Measurements from ENCODE around the gene KDM4B.

The KDM4B gene

GRCh38 chr19:4984438-4984990 is 15.6 kb downstream of the KDM4B start:
- no peak for DNase-seq (ENCODE audit: low spot score)

DNA sequence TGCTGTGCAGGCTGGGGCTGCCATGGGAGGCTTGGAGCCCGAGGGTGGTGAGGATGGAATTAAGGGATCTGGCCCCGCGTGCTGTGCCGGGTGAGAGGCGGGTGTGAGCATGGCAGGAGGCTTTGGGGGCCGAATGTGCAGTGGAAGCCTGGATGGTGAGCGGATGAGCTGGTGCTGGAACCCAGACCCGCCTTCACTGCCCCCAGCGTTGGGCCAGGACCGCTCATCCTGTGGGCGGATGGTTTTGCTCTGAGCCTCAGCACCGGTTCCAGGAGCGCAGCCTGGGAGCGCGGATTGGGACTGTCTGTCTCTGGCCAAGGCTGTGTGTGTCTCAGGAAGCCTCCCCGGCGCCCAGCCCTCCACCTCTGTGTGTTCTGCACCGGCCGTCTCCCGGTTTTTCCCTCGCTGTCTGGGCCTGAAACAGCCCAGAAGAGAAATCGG is 16.7 kb downstream of the KDM4B start:
- no peak for DNase-seq (ENCODE audit: low spot score)

DNA sequence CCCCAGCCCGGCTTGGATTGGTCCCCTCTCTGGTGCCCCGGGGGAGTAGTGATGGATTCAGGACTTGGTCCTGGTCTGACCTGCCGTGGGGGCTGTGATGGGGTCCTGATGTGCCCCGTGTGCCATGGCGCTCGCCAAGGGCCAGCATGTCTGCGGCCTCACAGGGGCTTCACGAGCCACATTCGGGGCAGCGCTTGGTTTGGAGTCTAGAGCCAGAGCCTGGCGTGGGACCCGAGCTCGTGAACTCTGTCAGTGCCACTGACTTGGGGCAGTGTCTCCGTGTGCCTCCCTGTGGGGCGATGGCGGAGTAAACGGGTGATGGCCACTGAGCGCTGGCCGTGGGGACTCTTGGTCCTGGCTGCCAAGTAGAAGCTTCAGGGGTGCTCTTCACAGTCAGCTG is 17.1 kb downstream of the KDM4B start:
- no peak for DNase-seq (ENCODE audit: low spot score)

- no peak for DNase-seq (ENCODE audit: low spot score)
These were observed 17.6 kb downstream of the KDM4B start for GRCh38 chr19:4986471-4986891.

- DNase-seq (ENCODE audit: low spot score) = no peak
These were observed 18.3 kb downstream of the KDM4B start for GRCh38 chr19:4987256-4987655.

DNA sequence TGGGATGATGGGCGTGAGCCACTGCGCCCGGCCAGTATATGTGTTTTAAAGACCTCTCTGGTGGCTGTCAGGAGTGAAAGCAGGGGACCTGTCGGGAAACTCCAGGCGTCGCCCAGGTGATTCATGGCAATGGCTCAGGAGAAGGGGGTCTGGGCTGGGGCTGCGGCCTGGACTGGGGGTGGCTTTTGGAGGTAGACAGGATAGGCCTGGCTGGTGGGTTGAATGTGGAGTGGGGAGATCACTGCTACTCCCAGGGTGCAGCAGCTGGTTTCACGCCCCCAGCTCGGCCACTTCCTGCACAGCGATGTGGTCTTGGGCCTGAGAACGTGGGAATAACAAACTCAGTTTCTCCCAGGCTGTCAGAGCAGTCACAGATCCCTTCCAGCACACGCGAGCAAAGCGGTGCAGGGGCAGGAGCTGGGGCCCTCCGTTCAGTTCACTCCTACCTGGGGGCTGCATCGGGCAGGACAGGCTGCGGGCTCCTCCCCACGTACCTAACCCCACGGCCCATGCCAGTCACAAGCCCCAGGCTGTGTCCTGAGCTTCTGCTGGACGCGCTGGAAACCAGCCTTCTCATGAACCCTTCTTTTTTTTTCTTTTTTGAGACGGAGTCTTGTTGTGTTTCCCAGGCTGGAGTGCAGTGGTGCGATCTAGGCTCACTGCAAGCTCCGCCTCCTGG is 18.9 kb downstream of the KDM4B start:
- no peak for DNase-seq (ENCODE audit: low spot score)

DNA sequence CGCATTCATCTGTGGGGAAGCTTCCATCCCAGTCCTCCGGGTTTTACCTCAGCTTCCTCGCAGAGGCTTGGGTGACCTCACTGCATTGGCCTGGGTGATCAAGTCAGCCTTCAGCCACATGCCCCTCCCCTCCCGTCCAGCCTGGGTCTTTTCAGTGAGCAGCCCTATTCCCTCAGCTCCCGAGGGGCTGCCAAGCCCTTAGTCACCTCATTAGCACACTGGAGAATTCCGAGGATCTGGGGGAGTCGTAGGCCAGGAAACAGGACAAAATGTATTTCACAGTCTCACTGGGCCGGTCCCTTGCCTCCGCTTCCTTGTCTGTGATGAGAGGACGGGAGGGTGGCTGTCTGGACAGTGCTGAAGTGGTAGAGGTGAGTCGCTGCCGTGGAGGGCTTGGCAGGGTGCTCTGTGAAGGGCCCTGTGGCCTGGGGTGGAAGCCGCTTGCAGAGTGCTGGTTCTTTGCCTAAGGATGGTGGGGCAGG is 19.9 kb downstream of the KDM4B start:
- no peak for DNase-seq (ENCODE audit: low spot score)

GRCh38 chr19:4990306-4990705 is 21.4 kb downstream of the KDM4B start:
- no peak for DNase-seq (ENCODE audit: low spot score)

- DNase-seq (ENCODE audit: low spot score) = no peak
These were observed 22.6 kb downstream of the KDM4B start for GRCh38 chr19:4991538-4991937.

- DNase-seq (ENCODE audit: low spot score) = no peak
These were observed 23.2 kb downstream of the KDM4B start for GRCh38 chr19:4991996-4992698.

GRCh38 chr19:4993683-4994082 is 24.8 kb downstream of the KDM4B start:
- DNase-seq (ENCODE audit: low spot score) = no peak

GRCh38 chr19:4996701-4997100 is 27.8 kb downstream of the KDM4B start:
- DNase-seq (ENCODE audit: low spot score) = no peak

- no peak for DNase-seq (ENCODE audit: low spot score)
These were observed 28.4 kb downstream of the KDM4B start for GRCh38 chr19:4997297-4997696.

DNA sequence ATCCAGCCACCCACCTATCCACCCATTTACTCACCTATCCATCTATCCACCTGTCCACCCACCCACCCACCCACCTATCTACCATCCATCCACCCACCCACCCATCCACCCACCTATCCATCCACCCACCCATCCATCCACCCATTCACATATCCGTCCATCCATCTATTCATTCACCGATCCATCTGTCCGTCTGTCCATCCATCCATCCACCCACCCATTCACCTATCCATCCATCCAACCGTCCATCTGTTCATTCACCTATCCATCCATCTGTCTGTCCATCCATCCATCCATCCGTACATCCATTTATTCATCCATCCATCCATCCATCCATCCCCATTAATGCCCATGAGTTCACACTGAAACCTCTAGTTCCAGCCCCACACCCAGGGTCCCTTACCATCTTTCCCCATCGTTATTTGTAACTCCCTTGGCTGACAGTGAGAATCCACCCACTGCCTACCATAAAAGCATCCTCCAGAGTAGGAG is 31.3 kb downstream of the KDM4B start:
- DNase-seq (ENCODE audit: low spot score) = no peak

GRCh38 chr19:5001615-5002014 is 32.7 kb downstream of the KDM4B start:
- DNase-seq (ENCODE audit: low spot score) = peak; percentile 73

GRCh38 chr19:5002143-5002542 is 33.2 kb downstream of the KDM4B start:
- no peak for DNase-seq (ENCODE audit: low spot score)

DNA sequence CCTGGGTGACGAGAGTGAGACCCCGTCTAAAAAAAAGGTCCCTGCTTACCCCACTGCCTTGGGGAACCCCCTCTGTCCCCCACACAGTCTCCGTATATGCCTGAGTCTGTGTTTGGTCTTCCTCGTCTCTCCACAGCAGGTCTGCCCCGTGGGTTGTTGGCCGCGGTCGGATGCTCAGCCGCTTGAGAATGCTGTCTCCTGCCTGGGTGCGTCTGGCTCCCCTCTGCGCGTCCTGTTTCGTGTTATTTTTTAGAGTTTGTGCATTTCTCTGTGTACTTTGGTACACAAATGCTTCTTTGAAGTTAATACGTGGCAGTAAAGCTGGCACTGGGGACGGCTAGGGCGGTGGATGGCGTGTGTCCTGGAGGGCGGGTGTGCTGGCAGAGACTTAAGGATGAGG is 34.9 kb downstream of the KDM4B start:
- no peak for DNase-seq (ENCODE audit: low spot score)

DNA sequence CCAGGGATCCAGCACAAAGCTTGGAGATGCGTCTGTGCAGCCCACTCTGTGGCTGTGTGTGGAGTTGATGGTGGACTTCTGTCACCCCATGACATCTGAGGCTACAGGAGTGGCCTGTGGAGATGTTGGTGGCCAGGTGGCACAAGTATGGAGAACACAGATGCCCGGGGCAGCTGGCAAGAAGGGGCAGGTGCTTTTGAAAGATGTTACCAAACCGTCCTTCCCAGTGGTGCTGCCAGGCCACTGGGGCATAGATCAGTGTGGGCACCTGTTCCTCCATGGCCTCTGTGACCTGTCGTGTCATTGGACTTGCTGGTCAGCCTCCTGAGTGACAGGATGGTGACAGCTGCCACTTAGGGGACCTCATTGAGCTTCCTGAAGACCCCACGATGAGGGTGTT is 36.2 kb downstream of the KDM4B start:
- no peak for DNase-seq (ENCODE audit: low spot score)

DNA sequence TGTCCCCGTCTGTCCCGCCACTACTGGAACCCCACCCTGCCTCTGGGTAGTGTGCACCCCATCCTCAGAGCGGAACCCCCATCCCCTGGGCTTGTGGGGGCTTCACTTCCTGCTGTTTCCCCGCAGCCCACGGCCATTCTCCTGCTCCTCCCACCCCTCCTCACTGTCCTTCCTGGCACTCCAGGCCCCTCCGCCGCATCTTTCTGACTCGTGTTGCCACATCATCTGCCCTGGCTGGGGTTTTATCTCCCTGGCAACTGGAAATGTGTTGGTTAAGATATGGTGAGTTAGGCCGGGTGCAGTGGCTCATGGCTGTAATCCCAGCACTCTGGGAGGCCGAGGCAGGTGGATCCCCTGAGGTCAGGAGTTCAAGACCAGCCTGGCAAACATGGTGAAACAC is 37.3 kb downstream of the KDM4B start:
- no peak for DNase-seq (ENCODE audit: low spot score)

DNA sequence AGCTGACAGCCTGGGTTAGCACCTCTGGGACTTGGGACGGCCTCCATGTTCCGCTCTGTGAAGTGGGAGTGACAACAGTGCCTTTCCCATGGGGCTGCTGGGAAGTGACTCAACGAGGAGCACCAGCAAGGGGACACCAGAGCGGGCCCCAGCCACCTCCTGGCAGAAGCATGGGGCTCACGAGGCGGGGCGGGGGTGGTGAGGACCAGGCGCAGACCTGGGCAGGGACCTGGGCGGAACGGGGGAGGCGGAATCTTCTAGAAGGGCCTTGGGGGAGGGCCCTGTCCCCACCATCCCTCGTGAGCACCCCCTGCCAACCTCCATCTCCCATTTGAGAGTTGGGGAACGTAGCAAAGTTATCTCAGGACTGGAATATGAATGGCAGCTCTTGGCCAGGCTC is 37.9 kb downstream of the KDM4B start:
- no peak for DNase-seq (ENCODE audit: low spot score)

DNA sequence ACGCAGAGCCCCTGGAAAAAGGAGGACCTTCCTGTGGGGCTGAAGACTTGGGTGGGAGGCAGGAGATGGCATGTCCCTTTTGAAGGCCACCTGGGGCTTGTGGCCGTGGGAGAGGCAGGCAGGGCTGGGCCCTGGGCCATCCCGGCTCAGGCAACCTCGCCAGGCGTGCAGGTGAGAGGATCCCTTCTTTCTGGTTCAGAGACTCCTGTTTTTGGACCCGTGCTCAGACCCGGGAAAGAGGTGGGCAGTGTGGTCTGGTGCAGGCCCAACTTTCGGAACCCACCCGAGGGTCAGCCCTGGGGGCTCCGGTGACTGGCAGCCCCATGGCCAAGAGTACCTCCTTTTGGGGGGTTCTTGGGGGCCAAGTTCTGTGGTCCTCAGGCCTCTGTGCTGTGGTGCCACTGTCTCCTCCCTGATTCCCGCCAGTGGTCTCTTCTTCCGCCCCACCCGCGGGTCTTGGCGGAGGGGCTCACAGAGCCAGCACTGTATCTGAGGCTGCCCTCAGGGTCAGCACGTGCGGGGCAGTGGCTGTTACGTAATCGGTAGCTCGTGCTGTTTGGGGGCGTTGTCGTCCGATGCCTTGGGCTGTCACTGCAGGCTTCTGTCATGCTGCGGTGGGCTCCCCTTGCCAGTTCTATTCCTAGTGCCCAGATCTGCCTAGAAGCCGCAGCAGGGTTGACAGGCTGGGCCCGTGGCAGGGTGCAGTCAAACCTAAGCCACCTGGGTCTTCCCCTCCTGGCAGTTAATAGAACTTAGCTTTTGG is 42.7 kb downstream of the KDM4B start:
- DNase-seq (ENCODE audit: low spot score) = no peak

- DNase-seq (ENCODE audit: low spot score) = no peak
These were observed 44.0 kb downstream of the KDM4B start for GRCh38 chr19:5012688-5013457.

All from NAMALWA (cell line).